Measurements from ENCODE around the gene CYP2R1. TPM values are rescaled to one million over a fixed set of nuclear protein-coding genes. Genes with fewer than 3 reads are reported as not detected.

The CYP2R1 gene
- total and polyA plus RNA-seq, 3 donors from 2014 or later: 34.8 to 54.3 (median 50.8) TPM

- intact Hi-C loops (cut with DNase I; ENCODE audit: low total_unique reads): loop anchor here (10.0 kb wide), 1 partner anchor 361 kb away; no protein-coding TSS in a partner anchor
- 6 to 7% methylated on average over 32 to 51 of the region's 58 CpGs for WGBS, 2 donors
- peak; percentile 88 for DNase-seq
- Histone ChIP-seq H3K9me3 (no peaks in the 10 kb centered on the region), H3K4me3 (peak overlapping the region; percentile 55 to 78), H3K4me1 (peaks cover 8% of the 10 kb centered on the region), H3K27ac (peak overlapping the region; percentile 53 to 86), H3K27me3 (no peaks in the 10 kb centered on the region), H3K36me3 (ENCODE audit: low read depth, missing control alignments) (no peaks in the 10 kb centered on the region)
- no peak for TF ChIP-seq POLR2A (IDR thresholded peaks at IDR 0.05)
- TF ChIP-seq, protein P1, sequence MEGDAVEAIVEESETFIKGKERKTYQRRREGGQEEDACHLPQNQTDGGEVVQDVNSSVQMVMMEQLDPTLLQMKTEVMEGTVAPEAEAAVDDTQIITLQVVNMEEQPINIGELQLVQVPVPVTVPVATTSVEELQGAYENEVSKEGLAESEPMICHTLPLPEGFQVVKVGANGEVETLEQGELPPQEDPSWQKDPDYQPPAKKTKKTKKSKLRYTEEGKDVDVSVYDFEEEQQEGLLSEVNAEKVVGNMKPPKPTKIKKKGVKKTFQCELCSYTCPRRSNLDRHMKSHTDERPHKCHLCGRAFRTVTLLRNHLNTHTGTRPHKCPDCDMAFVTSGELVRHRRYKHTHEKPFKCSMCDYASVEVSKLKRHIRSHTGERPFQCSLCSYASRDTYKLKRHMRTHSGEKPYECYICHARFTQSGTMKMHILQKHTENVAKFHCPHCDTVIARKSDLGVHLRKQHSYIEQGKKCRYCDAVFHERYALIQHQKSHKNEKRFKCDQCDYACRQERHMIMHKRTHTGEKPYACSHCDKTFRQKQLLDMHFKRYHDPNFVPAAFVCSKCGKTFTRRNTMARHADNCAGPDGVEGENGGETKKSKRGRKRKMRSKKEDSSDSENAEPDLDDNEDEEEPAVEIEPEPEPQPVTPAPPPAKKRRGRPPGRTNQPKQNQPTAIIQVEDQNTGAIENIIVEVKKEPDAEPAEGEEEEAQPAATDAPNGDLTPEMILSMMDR (IDR thresholded peaks at IDR 0.05): peak; percentile 31 to 70 (median 43)
Observed at GRCh38 chr11:14905104-14906033, 13.3 kb upstream of the CYP2R1 start.

DNA sequence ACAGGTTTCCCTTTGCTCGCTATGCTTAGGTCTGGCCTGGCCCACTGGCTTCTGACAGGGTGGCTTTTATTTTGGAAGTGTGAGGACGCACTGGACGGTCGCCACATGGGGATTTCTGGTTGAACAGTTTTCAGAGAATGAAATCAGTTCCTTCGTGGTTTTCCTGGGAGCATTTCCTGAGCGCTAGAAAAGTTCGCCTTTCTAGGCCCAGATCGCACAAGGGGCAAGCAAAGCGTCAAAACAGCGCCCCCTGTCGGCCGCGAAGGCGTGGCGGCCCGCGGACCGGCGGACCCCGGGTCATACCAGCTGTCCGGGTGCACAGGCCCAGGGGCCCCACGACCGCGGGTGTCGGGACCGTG lies 12.7 kb upstream of the CYP2R1 start:
- TF ChIP-seq, protein P1 (IDR thresholded peaks at IDR 0.05): peak; percentile 88 to 97 (median 94)
- no peak for TF ChIP-seq POLR2A (IDR thresholded peaks at IDR 0.05)
- intact Hi-C loops (cut with DNase I; ENCODE audit: low total_unique reads): loop anchor here (10.0 kb wide), 1 partner anchor 360 kb away; no protein-coding TSS in a partner anchor
- Histone ChIP-seq H3K4me1 (peaks cover 8% of the 10 kb centered on the region), H3K9me3 (no peaks in the 10 kb centered on the region), H3K36me3 (ENCODE audit: low read depth, missing control alignments) (no peaks in the 10 kb centered on the region), H3K27me3 (no peaks in the 10 kb centered on the region), H3K4me3 (peak overlapping the region; percentile 55 to 78), H3K27ac (peak overlapping the region; percentile 53 to 86)
- 5 to 24% methylated on average over 5 to 26 of the region's 26 CpGs for WGBS, 2 donors
- peak; percentile 90 for DNase-seq

GRCh38 chr11:14902650-14903350 lies 10.8 kb upstream of the CYP2R1 start:
- DNase-seq: no peak
- Histone ChIP-seq H3K36me3 (ENCODE audit: low read depth, missing control alignments) (no peaks in the 10 kb centered on the region), H3K27ac (no peak overlapping the region), H3K4me3 (no peak overlapping the region), H3K4me1 (peaks cover 8% of the 10 kb centered on the region), H3K27me3 (no peaks in the 10 kb centered on the region), H3K9me3 (no peaks in the 10 kb centered on the region)
- TF ChIP-seq, protein P1 (IDR thresholded peaks at IDR 0.05): no peak
- no peak for TF ChIP-seq POLR2A (IDR thresholded peaks at IDR 0.05)
- 38 to 57% methylated on average over 1 of the region's 1 CpG for WGBS, 2 donors
- intact Hi-C loops (cut with DNase I; ENCODE audit: low total_unique reads): loop anchor here (10.0 kb wide), 1 partner anchor 358 kb away; no protein-coding TSS in a partner anchor

- no peak for DNase-seq
- H3K9me3 ChIP-seq: no peaks in the 10 kb centered on the region
- intact Hi-C loops (cut with DNase I; ENCODE audit: low total_unique reads): no loop called here
- no peak for TF ChIP-seq POLR2A (IDR thresholded peaks at IDR 0.05)
- TF ChIP-seq, protein P1 (IDR thresholded peaks at IDR 0.05): no peak
- no peaks in the 10 kb centered on the region for H3K27me3 ChIP-seq
- no peaks in the 10 kb centered on the region for H3K4me1 ChIP-seq
- no peak overlapping the region for H3K27ac ChIP-seq
- no peak overlapping the region for H3K4me3 ChIP-seq
- H3K36me3 ChIP-seq (ENCODE audit: low read depth, missing control alignments): no peaks in the 10 kb centered on the region
- 87 to 94% methylated on average over 2 of the region's 2 CpGs for WGBS, 2 donors
Observed at GRCh38 chr11:14898906-14899305, 6.9 kb upstream of the CYP2R1 start.

Data from testis (tissue), 3 donors.